22Rv1 (cell line): ENCODE data around the gene EPHA5.

ENCODE experiments used
- CTCF ChIP-seq: fragments of 450-650 bp; IDR thresholded peaks from 2 replicates; pipeline ENCODE4 v1.5.1; 2017; ENCODE audit warnings: mild to moderate bottlenecking
- ZFX ChIP-seq: fragments of 450-650 bp; IDR thresholded peaks from 2 replicates; pipeline ENCODE4 v1.6.1; 2017; ENCODE audit warnings: antibody characterized with exemption, borderline replicate concordance

GRCh38 chr4:65343342-65343741, 326.9 kb downstream of the EPHA5 start:
- TF ChIP-seq CTCF = no peak
- no peak for TF ChIP-seq ZFX
